H4 (cell line): ENCODE results near the gene MROH2A. TPM values are rescaled to one million over a fixed set of nuclear protein-coding genes. Genes with fewer than 3 reads are reported as not detected.

Source experiments
- DNase-seq: peaks from one replicate; pipeline ENCODE4 v3.0.0-alpha.2; 2015; ENCODE audit warnings: low spot score
- total RNA-seq: library from RNA; depleted of rRNA; stranded (reverse); fragments of >200 nt; shearing (Covaris generic); gene quantifications from 2 replicates; pipeline ENCODE4 v1.2.3, GENCODE V29; 2014

The MROH2A gene
- total RNA-seq, 1 experiment from 2014 or later = 0.02 TPM

DNA sequence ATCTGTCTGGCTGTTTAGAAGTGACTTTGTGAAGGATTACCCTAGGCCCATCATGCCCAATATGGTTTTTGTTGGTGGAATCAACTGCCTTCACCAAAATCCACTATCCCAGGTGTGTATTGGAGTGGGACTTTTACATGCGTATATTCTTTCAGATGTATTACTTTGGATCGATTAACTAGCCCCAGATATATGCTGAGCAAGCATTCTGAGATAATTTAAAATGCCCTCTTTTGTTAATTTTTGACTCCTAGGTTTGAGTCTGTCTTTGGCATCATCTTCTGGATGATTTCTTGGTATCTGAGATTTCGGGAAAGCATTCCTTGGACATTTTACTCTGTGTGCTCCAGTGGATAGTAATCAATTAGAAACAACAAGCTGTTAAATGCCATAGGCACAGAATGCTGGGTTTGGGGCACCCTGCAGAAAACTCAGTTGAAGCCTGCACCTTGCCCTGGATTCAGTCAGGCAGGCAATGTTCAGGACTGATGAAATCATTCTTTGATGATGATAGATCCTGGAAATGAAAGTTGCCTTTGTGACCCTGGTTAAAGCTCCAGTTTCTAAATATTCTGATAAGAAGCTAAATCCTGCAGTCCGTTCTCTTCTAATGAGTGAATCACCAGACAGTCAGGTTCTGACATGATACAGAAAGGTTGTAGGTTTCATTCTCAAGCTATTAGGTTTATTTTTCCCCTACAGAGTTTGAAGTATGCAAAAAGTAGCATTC is 16.9 kb upstream of the MROH2A start:
- peak; percentile 36 for DNase-seq

DNA sequence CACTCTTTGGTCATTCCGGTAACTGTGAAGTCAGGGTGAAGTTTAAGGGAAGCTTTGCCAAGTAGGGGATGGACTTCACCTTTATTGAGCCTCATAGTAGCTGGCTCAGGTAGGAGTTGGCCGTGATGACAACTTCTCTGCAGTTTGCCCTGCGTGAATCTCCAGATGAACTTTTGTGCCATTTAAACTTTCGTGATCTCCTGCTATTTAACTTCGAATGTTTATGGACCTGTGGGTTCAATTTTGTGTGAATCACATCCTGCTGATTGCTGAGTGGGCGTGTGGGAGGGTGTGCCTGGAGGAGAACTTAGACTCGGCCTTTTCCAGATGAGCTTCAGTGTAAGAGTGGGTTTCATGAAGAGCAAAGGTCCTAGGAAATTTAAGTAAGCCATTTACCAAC is 13.9 kb upstream of the MROH2A start:
- DNase-seq = peak; percentile 96

DNA sequence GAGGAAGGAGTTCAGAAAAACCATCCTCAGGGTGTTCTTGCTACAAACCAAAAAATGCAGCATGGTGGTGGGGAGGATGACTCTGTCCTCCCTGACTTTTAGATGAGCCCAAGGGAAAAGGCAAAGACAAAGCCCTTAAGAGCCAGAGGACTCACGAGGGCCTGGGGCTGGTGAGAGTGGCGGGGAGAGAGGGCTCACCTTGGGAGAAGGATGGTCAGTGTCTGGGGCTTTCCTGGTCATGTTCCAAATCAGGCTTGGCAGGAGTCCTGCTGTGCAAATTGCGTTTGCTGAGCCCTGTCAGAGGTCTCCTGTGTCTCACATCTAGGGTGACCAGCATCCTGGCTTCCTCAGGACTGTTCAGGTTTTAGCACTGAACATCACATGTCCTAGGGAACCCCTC is 13.4 kb upstream of the MROH2A start:
- peak; percentile 26 for DNase-seq

DNA sequence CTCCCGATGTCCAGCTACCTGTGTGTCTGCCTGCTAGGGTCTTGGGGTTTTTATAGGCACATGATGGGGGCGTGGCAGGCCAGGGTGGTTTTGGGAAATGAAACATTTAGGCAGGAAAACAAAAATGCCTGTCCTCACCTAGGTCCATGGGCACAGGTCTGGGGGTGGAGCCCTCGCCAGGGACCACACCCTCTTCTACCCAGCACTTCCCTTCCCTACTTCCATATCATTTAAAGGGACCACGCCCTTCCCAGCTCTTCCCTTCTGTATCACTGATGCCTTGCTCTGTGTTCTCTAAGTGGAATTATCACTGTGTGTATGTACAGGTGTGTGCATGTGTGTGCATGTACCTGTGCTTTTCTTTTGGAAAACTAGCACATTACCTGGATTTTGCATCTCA is 11.7 kb upstream of the MROH2A start:
- DNase-seq = peak; percentile 29

DNA sequence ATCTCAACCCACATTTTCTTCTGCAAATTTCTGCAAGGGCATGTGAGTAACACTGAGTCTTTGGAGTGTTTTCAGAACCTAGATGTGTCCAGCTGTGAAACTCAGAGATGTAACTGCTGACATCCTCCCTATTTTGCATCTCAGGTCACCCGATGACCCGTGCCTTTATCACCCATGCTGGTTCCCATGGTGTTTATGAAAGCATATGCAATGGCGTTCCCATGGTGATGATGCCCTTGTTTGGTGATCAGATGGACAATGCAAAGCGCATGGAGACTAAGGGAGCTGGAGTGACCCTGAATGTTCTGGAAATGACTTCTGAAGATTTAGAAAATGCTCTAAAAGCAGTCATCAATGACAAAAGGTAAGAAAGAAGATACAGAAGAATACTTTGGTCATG is 10.1 kb upstream of the MROH2A start:
- DNase-seq = no peak

DNA sequence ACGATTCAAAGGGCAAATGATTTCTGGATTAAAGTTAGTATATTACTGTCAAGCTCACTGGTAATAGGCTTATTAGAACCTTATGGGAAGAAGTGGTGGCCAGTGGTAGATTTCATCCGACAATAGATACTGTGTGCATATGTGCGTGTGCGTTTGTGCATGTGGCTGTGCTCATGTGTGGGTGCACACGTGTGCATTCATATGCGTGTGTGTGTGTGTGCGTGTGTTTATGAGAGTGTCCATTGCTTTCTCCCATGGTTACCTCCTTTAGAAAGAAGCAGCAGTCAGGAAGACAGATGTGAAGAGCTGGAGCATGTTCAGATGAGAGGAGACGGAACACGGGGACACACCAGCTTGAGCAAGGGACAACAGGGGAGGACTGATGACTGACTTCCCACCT is 8.9 kb upstream of the MROH2A start:
- DNase-seq = no peak

DNA sequence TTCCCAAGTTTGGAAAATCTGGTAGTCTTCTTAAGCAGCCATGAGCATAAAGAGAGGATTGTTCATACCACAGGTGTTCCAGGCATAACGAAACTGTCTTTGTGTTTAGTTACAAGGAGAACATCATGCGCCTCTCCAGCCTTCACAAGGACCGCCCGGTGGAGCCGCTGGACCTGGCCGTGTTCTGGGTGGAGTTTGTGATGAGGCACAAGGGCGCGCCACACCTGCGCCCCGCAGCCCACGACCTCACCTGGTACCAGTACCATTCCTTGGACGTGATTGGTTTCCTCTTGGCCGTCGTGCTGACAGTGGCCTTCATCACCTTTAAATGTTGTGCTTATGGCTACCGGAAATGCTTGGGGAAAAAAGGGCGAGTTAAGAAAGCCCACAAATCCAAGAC is 6.0 kb upstream of the MROH2A start:
- DNase-seq = no peak

DNA sequence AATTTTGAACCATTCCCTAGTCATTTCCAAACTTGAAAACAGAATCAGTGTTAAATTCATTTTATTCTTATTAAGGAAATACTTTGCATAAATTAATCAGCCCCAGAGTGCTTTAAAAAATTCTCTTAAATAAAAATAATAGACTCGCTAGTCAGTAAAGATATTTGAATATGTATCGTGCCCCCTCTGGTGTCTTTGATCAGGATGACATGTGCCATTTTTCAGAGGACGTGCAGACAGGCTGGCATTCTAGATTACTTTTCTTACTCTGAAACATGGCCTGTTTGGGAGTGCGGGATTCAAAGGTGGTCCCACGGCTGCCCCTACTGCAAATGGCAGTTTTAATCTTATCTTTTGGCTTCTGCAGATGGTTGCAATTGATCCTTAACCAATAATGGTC is 5.5 kb upstream of the MROH2A start:
- no peak for DNase-seq

DNA sequence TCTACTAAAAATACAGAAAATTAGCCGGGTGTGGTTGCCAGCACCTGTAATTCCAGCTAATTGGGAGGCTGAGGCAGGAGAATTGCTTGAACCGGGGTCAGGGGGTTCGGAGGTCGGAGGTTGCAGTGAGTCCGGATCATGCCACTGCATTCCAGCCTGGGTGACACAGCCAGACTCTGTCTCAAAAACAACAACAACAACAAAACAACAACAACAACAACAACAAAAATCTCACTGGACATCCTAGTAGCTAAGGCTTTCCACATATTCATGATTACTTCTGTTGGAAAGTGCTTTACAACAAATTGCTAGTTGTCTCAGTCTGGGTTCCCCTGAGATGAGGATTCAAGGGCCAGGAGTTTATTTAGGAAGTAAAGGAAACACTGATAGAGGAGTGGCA is 4.3 kb upstream of the MROH2A start:
- no peak for DNase-seq

DNA sequence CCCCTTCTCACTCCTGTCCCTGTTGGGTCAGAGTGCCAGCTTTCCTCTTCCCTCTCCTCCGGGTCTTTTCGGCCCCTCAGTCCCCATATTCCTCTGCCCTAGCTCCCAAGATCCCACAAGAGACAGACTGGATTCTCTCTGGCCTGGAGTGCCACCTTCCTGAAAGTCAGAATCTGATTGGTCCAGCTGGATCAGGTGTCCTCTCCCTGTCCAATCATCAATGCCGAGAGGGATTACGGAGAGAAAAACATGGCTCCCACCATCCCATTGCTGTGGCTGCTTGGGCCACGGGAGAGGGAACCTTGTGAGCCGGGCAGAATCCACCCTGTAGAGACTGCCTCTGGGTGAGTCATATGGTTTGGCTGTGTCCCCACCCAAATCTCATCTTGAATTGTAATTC is 2.7 kb upstream of the MROH2A start:
- no peak for DNase-seq

DNA sequence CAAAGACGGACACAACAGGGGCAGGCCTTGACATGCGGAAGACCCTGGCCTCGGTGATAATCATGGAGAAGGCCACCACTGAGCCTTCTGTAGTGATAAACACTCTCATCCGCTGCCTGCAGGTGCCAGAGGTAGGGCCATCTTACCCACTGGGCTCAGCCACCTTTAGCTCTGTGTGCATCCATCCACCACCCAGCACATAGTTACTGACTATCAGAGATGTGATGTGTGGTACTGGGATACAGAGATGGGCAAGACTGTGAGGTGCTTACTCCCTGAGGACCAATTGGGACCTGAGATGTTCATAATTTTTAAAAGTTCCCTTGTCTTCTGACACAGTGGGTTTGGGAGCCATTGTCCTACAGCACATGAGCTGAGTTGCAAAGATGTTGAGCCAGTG is 1.6 kb downstream of the MROH2A start:
- no peak for DNase-seq

DNA sequence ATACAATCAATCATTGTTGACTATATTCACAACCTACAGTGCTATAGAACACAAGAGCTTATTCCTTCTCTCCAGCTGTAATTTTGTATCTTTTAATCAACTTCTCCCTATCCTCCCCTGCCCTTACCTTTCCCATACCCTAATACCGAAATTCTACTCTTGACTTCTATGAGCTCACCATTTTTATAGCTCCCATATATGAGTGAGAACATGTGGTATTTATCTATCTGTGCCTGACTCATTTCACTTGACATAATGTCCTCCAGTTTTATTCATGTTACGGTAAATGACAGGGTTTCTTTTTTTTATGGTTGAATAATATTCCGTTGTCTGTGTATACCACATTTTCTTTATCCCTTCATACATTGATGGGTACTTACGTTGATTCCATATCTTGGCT is 2.6 kb downstream of the MROH2A start:
- no peak for DNase-seq

DNA sequence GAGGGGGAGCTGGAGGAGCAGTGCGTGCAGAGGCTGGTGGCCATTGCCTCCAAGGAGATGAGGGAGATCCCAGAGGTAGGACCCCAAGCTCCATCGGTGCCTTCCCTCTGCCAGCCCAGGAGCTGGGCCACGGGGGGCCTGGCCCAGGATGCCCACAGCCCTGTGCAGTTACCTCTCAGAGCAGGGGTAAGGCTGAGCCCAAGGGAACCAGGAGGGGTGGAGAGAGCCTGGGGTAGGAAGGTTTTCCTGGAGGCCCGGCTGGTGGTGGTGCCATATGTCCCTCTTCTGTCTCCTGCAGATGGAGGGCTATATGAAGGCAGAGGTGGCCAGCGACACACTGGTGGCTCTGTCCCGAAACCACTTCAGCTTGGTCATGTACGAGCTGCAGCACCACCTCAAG is 11.4 kb downstream of the MROH2A start:
- DNase-seq = no peak

DNA sequence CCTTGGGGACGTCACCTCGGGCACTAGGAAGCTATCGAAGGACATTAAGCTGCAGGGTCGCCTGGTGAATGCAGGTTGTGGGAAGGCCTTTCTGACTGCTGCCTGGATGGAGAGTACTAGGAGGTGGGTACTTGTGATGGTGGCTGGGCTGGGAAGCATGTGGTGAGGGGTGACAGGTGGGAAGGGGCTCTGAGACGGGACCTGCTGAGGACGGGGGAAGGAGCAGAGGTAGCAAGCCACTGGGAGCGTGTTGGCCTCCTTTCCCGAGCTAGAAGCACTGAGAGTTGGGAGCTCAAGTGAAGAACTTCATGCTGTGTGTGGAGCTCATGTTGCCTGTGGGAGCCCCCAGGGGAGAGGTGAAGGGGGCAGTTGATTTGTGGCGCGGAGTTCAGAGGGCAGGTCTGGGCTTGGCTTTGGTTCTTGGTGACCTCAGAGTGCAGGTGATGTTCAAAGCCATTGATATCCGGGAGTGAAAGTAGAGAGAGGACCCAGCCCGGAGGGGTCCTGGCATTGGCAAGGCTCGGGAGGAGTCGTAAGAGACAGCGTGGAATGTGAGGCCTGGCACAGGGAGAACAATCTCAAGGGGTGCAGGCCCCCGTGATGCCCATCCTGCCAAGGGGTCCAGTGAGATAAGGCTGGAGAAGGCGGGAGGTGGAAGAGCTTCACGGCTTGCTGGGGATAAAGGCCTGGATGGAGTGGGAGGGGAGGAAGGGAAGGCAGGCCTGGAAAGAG is 13.2 kb downstream of the MROH2A start:
- no peak for DNase-seq

DNA sequence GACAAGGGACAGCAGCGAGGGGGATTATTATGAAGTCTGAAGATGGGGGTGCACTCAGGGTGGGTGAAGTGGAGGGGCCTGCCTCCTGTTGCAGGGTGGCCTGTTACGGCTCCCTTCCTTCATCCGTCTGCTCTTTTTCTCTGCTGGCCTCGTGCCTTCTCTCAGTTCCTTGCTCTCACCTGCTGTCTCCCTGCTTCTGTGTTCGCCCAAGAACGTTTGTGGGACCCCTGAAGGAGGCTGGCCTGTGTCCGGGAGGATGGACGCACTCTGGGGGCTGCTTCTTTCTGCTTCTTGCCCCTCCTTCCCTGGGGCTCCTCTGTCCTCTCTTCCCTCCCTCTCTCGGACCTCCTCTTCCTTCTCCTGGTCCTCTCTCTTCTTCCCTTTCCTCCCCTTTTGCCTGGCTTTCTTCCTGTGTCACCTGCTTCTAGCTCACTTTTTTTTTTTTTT is 13.8 kb downstream of the MROH2A start:
- no peak for DNase-seq

DNA sequence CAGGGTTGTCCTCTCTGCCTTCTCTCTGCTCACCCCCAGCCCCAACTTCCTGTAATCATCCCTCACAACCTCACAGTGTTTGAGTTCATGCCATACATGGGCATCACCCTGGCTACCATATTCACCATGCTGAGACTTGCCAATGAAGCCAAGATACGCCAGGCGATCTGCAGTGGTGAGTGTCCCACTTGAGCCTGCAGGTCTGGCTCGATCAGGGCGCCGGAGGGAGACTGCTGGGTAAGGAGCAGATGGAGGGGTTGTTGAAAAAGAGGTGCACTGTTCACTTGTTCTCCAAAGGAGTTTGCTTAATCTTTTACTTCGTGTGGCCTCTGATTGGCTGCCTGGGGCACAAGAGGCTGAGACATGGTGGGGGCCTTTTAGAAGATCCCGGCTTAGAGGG is 14.6 kb downstream of the MROH2A start:
- DNase-seq = no peak

DNA sequence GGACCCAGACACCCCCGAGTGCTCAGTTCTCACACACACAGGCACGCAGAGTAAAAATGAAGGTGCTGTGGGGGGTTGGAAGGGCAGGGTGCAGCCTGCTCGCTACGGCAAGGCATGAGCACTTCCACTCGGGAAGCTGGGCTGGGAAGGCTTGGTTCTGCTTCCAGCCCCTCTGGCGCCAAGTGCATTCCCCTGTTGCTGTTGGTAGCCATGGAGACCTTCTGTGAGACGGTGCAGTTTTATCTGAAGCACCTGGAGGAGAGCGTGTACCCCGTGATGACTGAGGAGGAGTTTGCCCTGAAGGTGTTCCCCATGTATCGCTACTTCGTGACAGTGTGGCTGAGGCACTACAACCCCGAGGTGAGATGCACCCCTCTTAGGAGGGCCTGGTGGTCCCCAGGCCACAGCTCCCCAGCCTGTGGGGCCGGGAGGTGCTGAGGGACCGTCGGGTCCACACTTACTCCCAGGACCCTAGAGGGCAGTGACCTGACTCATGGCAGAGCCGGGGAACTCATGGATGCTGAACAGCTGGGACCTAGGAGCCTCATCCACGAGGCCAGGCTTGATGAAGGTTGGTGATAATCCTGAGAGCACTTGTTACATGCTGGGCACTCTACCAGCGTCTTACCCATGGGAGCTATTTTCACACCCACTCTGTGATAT is 15.5 kb downstream of the MROH2A start:
- no peak for DNase-seq

DNA sequence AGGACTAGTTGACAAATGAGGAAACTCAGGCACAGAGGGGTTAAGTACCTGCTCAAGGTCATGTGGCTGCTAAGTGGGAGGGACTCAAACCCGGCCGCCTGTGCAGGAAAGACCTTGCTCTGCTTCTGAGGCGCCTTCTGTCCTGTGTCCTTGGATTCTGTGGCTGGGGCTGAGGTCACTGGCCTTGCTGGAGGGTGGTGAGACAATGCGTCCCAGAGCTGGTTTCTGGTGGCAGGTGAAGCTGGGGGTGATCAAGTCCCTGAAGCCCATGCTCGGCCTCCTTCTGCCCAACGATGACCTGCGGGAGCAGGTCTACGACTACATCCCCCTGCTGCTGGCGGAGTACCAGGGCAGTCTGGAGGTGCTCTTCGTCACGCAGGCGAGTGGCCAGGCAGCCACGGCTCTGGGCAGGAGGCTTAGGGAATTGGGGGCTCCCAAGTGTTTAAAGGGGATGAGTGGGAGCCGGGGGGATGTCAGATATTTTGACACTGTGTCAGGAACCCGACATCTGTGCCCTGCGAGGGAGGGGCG is 16.1 kb downstream of the MROH2A start:
- DNase-seq = no peak

DNA sequence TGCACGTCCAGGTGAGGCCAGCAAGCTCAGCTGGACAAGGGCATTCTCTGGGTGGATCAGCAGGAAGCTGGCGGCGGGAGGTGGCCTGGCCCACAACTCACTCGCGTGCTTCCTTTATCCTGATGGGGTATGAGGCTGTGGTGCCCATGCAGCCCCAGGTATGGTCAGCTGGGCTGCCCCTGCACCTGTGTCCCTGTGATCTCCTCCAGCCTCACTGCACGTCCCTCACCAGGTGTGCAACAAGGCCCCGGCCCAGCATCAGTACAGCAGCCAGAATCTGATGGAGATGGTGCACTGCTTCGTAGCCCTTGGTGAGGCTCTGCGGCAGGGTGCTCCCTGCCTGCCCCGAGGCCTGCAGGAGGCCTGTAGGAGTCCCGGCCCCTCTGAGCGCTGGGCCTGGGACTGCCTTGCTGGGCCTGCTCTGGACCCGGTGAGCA is 17.6 kb downstream of the MROH2A start:
- DNase-seq = no peak

DNA sequence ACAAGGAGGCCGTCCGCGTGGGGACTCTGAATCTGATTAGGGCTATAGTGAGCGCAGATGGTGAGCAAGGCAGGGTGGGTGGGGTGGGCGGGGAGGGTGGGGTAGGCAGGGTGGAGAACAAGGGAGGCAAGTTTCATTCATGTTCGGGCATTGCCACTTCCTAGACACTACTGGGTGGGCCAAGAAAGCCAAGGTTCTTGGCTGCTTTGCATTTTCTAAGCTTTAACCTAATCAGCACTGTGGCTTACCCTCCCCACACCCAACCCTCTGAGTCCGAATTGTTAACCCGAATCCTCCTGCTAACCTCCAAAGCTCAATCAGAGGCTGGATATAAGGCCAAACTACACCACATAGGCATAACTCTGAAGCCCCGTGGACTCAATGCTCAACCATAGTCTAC is 18.1 kb downstream of the MROH2A start:
- no peak for DNase-seq

DNA sequence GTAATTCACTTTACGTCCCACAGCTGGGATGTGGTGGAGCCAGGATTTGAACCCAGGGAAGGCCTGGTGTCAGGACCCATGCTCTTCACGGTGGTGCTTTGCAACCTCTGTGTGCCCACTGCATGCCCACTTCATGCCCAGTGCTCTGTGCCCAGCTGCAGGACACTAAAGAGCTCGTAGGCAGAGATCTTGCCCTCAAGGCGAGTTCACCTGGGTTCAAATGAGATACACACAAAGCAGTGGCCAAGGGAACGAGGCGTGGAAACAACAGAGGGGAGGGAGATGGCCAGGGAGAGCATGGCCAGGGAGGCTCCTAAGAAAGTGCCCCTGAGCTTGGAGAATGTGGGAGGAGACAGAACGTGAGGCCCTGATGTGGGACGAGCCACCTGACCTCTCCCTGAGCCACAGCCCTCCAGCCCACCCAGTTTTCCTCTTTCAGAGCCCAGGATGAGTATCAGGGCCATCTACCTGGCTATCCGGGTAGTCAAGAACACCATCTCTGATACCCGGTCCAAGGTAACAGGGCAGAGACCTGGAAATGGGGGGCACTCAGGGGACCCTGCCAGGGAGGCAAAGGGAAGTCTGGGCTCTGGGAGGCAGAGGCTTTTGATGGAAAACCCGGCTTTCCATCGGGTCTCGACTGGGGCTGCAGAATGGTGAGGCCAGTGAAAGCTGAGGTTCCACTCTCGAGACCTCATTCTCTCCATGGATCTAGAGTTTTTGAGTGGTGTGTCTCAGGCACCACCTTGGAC is 20.4 kb downstream of the MROH2A start:
- no peak for DNase-seq

DNA sequence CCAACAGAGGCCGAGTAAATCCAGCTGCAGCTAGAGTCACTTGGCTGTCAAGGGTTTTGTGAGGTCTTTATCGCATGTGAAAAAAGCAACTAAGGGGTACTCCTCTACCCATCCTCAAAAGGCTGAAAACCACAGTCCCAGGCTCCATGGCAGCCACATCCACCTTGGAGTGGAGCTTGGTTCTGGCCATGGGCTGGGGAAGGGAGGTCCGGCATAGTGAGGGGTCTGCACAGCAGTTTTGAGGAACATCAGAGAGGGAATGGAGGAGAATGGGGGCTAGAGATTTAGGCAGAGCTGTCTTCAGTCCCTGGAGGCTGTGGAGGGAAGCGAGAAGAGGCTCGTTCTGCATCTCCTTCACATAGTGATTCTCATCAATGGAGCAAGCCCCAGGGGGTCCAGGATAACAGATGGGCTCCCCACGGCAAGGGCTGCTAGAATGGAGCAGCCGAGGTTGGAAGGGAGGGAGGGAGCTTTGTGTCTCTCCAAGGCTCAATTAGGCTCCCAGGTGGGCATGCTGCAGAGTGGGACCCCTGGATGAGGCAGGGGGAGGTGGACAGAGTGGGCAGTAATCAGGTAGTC is 21.0 kb downstream of the MROH2A start:
- DNase-seq = no peak
